T1000 (cell line): ENCODE measurements around the gene EDA.

Source experiments
- DNase-seq: peaks from one replicate; lab custom pipeline; 2025; ENCODE audit warnings: mixed read lengths; lab: John Stamatoyannopoulos, UW

Gene EDA

DNA sequence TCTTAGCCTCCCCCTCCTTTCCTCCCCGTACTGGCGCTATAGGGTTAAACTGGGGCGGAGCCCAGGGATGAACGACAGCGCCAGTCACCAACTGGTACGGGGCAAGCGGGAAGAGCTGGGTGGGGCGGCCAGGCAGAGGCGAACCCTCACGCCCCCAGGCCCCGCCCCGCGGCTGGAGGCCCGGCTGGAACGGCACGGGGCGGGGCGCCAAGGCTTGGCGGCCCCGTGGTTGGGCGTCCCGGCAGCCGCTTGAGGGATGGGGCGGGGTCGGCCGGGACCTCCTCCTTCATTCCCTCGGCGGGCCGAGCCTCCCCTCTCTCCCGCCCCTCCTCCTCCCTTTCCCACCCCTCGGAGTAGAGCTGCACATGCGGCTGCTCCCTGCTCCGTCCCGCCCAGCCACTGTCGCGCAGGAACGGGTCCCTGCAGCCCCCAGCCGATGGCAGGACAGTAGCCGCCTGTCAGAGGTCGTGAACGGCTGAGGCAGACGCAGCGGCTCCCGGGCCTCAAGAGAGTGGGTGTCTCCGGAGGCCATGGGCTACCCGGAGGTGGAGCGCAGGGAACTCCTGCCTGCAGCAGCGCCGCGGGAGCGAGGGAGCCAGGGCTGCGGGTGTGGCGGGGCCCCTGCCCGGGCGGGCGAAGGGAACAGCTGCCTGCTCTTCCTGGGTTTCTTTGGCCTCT is at the start of gene EDA:
TSS of gene EDA (plus strand) at position 335 of the 678 bp plus-strand sequence.
- peak; percentile 61 for DNase-seq

DNA sequence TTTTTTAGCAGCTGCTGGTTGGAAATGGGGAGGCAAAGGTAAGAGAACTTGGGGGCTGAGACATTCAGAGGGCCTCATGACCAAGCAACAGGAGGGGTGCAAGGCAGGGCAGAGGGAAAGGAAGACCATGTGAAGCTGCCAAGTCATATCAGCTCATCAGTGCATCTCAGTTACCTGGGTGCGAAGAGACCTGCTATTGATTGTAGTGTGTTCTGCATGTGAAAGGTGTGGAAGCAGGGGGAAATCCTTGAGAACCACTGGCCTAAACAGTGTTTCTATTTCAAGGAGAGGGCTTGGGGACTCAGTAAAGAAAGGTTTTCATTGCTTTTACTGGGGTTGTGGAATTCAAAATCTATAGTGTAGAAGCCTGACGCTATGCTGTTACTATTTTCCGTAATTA is 47.1 kb upstream of the EDA start:
- no peak for DNase-seq

DNA sequence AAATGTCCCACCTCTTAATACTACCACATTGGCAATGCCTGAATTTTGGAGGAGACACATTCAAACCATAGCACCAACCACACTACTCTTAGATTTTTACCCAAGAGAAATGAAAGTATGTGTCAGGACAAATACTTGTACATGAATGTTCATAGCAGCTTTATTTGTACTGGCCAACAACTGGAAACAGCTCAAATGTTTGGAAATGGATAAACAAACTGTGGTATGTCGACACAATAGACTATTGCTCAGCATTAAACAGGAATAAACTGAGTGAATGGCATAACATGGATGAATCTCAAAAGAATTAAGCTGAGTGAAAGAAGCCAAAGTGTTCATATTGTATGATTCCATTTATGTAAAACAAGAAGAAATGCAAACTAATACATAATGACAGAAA is 18.5 kb upstream of the EDA start:
- no peak for DNase-seq

DNA sequence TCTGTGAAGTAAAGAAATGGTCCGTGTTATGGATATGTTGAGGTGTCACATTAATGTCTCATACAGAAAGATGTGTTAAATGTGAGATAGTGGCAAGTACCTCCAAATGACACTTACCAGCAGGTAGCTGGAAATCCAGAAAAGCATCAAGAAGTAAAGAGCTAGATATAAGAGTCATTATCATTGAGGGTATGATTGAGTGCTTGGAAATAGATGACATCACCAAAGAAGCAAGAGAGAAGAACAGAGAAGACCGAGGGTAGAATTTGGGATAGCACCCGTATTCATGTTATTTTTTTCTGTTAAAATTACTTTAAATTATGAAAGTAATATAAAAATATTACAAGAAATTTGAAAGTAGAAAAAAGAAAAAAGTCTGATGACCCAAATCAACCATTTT is 15.7 kb upstream of the EDA start:
- DNase-seq, result no peak

DNA sequence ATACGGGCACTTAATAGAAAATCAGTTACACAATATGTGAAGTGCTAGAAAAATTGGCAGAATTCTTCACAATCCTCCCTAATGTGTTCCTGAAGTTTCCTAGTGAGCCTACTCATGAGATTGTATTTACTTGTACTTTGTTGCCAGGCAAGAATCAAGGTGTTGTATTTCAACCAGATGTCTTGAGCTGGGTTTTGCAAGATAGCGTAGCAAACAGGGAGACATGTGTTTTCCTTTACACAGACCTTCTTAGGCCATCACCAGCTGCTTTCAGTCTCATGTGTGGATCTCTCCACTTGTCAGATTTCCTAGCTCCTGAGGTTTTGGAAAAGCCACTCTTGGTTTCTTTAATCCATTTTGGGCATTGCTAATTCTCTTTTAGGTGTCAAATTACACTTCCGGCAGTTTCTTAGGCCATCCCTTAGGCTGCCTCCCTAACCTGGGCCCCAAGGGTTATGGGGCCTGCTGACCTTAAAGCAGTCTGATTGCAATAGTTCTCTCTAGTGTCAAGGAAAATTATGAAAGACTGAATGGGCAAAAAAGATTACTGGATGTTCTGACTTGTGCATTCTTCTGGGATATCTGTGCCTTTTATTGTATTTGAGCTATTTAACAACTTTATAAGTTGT is 12.2 kb upstream of the EDA start:
- DNase-seq, result no peak

DNA sequence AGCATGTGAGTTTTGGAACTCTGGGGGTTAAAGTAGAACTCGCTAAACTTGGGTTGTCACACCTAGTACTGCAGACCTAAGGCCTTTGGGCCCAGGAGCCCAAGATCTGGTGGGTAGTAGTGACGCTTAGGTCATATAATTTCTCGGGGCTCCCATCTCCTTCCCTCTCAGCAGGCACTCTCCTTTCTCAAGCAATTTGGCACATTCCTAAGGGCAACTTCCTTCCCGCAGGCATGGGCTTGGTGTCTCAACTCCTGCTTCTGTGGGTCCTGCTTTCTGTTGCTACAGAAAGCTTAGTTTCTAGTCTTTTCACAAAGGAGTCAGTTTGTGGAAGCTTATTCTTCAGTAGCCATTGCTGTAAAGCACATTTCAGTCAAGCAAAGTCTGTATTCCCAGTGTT is 10.4 kb upstream of the EDA start:
- no peak for DNase-seq

DNA sequence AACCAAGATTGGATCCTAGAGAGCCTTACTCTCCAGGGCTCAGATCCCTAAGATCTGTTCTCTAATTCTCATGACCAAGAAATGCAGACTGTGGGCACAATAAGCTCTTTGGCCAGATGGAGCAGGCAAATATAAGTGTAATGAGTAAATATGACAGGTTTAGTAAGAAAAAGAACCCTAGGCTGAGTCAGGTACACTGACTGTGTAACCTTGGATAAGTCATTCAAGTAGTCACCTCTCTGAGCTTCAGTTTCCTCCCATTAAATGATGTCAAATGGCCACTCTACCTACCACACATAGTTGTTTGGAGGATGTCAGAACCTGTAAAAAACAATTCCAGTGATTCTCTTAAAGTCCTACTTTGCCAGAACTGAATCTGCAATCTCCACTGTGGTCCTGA is 8.3 kb upstream of the EDA start:
- DNase-seq, result no peak

DNA sequence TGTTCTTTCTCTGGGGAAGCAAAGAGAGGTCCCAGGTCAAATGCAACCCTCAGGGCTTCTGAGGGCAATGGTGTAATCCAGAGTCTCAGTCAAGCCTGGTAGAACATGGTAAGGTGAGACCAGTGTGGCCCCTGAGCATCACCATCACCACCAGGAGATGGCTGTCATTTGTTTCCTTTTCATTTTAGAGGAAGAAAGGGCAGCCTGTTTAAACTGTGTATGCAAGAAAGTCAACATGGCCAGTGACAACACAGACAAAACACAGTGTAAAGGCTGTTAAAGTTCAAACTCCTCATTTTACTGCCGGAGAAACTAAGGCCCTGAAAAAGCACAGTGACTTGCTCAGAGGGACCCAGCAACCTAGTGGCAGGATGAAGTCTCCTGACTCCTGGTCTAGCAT is 2.0 kb upstream of the EDA start:
- DNase-seq, result no peak

DNA sequence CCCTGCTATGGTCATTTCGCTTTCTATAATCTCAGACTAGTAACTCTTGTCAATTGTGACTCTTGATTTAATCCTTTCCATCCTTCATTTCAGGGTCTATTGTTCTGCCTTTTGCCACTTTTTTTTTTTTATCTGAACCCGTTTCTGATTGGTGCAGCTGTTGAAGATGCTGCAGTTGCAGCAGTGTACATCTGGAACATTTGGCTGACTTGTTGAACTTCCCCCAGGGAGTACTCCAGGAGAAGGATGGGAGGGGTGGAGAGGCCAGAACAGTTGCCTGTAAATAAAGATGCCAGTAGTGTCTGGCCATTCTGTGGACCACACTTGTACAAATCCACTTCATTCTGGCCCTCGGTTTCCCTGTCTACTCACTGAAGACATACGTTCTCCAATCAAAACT is 1.0 kb upstream of the EDA start:
- no peak for DNase-seq

DNA sequence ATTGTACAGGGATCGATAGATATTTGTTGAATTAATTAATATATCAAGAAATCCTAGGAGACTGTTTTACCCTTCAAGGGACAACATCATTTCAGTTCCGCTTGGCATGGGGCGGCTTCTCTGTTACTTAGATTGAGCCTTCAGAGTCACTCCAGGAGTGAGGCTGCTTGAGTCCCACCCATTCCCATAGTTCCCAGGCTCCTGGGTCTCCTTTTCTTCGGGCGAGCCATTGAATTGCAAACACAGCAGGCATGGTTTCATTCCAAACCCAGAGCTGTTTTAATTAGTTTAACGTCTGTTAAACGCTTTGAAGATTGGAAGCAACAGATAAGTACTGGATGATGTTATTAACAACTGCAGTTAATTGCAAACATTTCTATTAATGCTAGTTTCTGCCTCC is 571 bp upstream of the EDA start:
- no peak for DNase-seq

DNA sequence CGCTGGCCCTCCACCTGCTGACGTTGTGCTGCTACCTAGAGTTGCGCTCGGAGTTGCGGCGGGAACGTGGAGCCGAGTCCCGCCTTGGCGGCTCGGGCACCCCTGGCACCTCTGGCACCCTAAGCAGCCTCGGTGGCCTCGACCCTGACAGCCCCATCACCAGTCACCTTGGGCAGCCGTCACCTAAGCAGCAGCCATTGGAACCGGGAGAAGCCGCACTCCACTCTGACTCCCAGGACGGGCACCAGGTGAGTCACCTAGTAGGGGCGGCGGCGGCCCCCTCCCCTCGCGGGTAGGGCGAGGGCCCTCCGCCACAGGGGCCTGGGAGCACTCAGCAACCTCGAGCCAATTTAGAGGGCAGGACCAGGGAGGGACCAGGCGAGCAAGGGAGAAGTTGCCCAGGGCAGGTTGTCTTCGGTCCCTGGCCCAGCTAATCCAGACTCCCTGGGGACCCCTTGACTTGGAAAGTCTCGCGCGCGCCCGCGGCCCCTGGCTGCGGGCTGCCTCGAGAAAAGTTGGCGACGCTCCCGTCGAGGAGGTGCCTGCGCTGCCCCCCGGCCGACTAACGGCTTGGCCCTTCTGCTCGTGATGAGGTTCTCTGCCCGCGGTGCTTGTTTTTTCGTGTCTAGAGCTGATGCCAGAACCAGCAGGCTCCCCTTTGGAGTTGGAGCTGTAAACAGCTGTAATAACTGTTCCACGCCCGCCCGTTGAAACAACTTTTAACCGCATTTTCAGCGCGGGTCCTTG is 717 bp downstream of the EDA start:
- no peak for DNase-seq

DNA sequence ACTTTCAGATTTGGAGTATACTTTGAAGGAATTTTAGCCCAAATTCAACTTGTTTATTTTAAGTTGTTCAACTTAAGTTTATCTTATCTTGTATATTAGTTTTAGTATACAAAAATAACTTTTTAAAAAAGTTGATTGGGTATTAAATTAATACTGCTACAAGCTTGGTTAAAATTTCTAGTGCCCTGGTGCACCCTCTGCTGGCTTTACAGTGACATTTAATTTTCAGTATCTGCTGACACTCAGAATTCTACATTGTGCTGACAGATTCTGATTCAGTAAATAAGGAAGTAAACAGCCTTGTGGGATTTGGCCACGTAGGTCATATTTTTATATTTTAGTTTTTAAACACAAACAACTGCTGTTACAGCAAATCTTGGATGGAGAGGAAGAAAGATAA is 2.9 kb downstream of the EDA start:
- DNase-seq, result no peak

DNA sequence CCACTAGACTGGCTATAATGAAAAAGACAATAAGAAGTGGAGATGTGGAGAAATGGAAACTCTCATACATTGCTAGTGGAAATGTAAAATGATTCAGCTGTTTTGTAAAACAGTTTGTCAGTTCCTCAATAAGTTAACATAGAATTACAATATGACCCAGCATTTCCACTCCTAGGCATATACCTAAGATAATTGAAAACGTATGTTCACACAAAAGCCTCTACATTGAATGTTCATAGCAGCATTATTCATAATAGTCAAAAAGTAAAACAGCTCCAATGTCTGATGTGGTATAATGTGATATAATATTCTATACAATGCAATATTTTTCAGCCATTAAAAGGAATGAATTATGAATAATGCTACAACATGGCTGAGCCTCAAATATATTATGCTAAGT is 10.2 kb downstream of the EDA start:
- no peak for DNase-seq

DNA sequence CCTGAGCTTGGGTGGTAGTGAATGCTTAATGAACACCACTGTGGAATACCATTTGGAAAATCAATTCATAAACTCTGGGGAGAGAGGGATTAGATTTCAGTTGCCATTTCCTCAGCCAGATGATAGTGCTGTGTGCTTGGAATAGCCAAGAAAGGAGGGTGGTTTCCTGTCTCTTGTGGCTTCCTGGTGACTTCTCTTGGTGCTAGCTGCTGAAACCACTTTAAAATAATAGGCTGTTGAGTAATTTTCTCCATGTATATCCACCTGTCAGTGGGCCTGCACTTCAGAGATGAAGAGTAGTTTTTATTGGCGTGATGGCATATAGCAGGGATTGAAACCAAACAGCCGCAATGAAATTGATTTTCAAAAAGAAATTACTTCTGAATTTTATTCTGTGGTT is 11.8 kb downstream of the EDA start:
- DNase-seq, result no peak

DNA sequence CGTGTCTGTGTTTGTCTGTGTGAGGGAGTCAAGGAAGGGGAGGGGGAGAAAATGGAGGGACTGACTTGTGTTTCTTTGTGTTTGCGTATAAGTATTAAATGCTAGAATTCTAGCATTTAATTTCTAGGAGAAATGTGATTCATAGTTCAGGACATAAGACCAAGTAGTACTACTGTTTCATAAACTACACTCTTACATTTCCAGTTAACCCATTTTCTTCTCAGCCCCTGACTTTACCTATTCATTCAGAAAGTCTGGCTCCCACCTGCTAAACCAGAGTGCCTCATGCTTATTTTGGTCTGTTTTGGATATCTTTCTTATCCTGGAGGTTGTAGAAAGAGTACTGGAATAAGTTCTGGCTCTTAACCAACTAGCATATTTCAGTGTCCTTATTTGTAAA is 14.2 kb downstream of the EDA start:
- no peak for DNase-seq

DNA sequence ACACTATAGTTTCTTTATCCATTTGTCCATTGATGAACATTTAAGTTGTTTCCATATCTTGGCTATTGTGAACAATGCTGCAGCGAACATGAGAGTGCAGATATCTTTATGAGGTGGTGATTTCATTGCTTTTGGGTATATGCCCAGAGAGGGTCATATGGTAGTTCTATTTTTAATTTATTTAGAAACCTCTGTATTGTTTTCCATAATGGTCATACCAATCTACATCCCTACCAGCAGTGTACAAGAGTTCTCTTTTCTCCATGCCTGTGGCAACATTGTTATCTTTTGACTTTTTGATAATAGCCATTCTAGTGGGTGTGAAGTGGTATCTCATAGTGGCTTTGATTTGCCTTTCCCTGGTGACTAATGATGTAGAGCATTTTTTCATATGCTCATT is 48.8 kb downstream of the EDA start:
- no peak for DNase-seq

DNA sequence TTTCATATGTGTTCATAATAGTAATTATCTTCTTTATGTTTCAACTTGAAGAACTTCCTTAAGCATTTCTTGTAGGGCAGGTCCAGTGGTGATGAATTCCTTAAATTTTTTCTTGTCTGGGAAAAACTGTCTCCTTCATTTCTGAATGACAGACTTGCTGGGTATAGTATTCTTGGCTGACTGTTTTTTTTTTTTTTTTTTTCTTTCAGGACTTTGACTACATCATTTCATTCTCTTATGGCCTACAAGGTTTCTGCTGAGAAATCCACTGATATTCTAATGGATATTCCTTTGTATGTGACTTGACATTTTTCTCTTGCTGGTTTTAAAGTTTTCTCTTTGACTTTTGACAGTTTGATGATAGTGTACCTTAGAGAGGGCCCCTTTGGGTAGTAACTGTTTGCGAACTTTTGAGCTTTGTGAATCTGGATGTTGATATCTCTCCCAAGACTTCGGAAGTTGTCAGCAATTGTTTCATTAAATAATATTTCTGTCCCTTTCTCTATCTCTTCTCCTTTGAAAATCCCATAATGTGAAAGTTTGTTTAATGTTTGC is 54.2 kb downstream of the EDA start:
- no peak for DNase-seq

DNA sequence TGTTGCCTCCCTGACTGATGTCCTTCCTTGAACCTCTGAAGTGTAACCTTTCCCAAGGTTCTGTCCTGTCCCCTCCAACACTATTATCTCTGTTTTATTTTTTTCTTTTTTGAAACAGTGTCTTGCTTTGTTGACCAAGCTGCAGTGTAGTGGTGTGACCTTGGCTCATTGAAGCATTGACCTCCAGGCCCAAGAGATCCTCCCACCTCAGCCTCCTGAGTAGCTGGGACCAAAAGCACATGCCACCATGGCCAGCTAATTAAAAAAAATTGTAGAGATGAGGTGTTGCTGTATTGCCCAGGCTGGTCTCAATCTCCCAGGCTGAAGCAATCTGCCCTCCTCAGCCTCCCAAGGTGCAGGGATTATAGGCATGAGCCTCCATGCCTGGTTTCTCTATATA is 59.0 kb downstream of the EDA start:
- no peak for DNase-seq

DNA sequence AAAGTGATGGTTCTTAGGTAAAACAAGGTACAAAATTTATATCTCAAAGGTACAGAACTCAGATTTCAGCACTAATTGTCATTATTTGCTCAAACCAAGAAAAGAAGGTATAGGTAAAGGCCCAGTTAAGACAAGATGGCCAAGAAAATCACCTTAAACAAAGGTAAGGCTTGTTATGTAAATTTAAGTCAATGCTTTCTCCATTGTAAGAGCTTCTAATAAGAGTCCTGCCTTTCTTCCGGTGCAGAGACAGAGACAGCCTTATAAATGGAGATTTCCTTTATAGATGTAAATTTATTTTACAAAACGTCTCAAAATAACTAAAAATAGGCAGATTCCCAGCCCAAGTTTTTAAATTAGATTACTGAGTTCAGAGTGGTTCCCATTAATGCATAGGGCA is 89.9 kb downstream of the EDA start:
- no peak for DNase-seq

DNA sequence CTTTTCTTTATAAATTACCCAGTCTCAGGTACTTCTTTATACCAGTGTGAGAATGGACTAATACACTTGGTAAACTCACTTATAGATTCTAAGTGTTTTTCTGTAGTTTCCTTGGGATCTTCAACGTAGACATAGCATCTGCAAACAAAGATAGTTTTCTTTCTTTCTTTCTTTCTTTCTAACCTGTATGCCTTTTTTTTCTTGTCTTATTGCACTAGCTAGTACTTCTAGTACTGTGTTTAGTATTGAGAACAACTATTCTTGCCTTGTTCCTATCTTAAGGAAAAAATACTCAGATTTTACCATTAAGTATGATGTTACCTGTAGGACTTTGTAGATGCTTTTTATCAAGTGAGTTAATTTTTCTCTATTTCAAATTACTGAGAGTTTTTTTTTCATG is 102.2 kb downstream of the EDA start:
- DNase-seq, result no peak

DNA sequence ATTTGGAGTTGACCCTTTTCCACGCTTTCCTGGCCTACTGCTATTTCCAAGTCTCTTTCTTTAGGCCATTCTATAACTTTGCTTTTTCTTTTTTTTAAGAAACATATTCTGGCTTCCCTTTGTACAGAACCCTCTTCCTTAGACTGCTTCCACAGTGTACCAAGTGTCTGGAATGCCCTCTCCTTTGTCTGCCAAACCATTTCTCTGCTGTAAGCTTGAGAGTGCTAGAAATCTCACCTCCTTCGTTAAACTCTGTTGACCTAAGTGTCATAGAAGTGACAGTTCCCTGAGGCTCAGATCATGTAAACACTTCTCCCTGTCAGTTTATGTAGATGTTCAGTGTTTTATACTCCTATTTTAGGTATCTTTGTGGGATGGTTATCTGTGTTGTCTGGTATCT is 108.4 kb downstream of the EDA start:
- no peak for DNase-seq

DNA sequence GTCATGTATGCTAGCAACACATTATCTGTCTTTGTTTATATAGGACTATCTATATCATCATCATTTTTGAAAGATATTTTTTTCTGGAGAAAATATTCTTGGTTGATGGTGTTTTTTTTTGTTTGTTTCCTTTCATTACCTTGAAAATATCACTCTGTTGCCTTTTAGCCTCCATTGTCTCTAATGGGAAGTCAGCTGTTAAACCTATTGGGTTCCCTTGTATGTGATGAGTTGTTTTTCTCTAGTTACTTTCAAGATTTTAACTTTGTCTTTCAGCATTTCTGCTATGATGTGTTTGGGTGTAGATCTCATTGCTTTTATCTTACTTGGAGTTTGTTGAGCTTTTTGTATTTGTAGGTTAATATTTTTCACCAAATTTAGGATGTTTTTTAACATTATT is 124.4 kb downstream of the EDA start:
- DNase-seq, result no peak

DNA sequence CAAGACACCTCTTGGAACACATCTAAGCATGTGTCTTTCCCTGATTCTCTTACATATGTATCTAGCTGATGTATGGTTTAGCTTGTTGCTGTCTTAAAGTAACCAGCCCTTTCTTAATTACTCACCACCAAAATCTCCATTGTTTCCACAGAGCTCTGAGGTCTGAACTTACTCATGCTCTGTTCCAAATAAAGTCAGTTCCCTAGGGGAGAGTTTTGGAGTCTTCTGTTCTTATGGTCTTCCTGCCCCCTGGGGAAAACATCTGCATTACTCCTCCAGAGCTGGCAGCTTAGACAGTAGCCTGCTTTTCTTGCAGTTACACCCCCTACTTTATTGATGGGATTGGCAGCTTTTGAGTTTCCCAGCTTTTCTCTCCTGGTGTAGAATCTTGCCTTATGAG is 125.8 kb downstream of the EDA start:
- no peak for DNase-seq
